WTC11 (cell line): ENCODE data around the gene C16orf54. TPM values are rescaled to one million over a fixed set of nuclear protein-coding genes. Genes with fewer than 3 reads are reported as not detected.

Experiments used
- ATAC-seq: fragments of 200-7000 bp; cut with Tn5 transposase; 2 replicates; pipeline ENCODE4 v1.10.0; 2021; ENCODE audit warnings: mild to moderate bottlenecking, moderate library complexity
- CTCF ChIA-PET: fragments of 300-600 bp; sonication (Branson Sonifier 250); formaldehyde crosslinking; loops from one replicate; lab custom pipeline; 2021; ENCODE audit warnings: antibody characterized with exemption; lab: Charles Lee
- POLR2A ChIA-PET: fragments of 350-600 bp; sonication (Branson Sonifier 250); formaldehyde crosslinking; loops from one replicate; lab custom pipeline; 2021; ENCODE audit warnings: antibody characterized with exemption; lab: Charles Lee
- DNase-seq: peaks from one replicate; pipeline ENCODE4 v3.0.0; 2021; ENCODE audit warnings: low spot score
- H3K27ac Mint-ChIP-seq: 2 replicates; pipeline ENCODE4 v1.8.0; 2021; ENCODE audit warnings: mixed read lengths
- H3K27me3 Mint-ChIP-seq: 2 replicates; pipeline ENCODE4 v1.8.0; 2021; ENCODE audit warnings: low read depth, mild to moderate bottlenecking, moderate library complexity, mixed read lengths
- H3K36me3 Mint-ChIP-seq: 2 replicates; pipeline ENCODE4 v1.8.0; 2021; ENCODE audit warnings: mixed read lengths
- H3K4me1 Mint-ChIP-seq: 2 replicates; pipeline ENCODE4 v1.8.0; 2022; ENCODE audit warnings: mixed read lengths
- H3K4me3 Mint-ChIP-seq: 2 replicates; pipeline ENCODE4 v1.8.0; 2021; ENCODE audit warnings: mild to moderate bottlenecking, moderate library complexity, mixed read lengths
- H3K9me3 Mint-ChIP-seq: 2 replicates; pipeline ENCODE4 v1.8.0; 2021; ENCODE audit warnings: mixed read lengths
- ATF1 ChIP-seq: sonication (generic); formaldehyde crosslinking; IDR thresholded peaks from 2 replicates; pipeline ENCODE4 v1.8.1; 2023; ENCODE audit warnings: mild to moderate bottlenecking, moderate library complexity, missing genetic modification reagents
- CREB1 ChIP-seq: sonication (generic); formaldehyde crosslinking; IDR thresholded peaks from 2 replicates; pipeline ENCODE4 v1.8.0; 2023; ENCODE audit warnings: mild to moderate bottlenecking, missing genetic modification reagents
- EMX1 ChIP-seq: fragments of 250-450 bp; sonication (Bioruptor Pico); IDR thresholded peaks from 2 replicates; pipeline ENCODE4 v1.8.0; 2021; ENCODE audit warnings: mild to moderate bottlenecking
- GABPB1 ChIP-seq: sonication (generic); formaldehyde crosslinking; IDR thresholded peaks from 2 replicates; pipeline ENCODE4 v1.8.1; 2023; ENCODE audit warnings: mild to moderate bottlenecking, missing genetic modification reagents
- KAT7 ChIP-seq: sonication (generic); formaldehyde crosslinking; IDR thresholded peaks from 2 replicates; pipeline ENCODE4 v1.8.1; 2023; ENCODE audit warnings: missing genetic modification reagents, mild to moderate bottlenecking, borderline replicate concordance
- NFATC4 ChIP-seq: fragments of 250-450 bp; sonication (Bioruptor Pico); IDR thresholded peaks from 2 replicates; pipeline ENCODE4 v1.9.0; 2021; ENCODE audit warnings: mild to moderate bottlenecking
- SOX15 ChIP-seq: fragments of 250-450 bp; sonication (Bioruptor Pico); IDR thresholded peaks from 2 replicates; pipeline ENCODE4 v1.9.0; 2021; ENCODE audit warnings: mild to moderate bottlenecking
- ZNF121 ChIP-seq: sonication (generic); formaldehyde crosslinking; IDR thresholded peaks from 2 replicates; pipeline ENCODE4 v1.8.0; 2023; ENCODE audit warnings: missing genetic modification reagents
- ZNF138 ChIP-seq: sonication (generic); formaldehyde crosslinking; conservative IDR thresholded peaks from 2 replicates; pipeline ENCODE4 v1.8.1; 2022; ENCODE audit warnings: mild to moderate bottlenecking, moderate library complexity, missing genetic modification reagents
- ZNF416 ChIP-seq: fragments of 250-450 bp; sonication (Bioruptor Pico); IDR thresholded peaks from 2 replicates; pipeline ENCODE4 v1.9.0; 2021; ENCODE audit warnings: mild to moderate bottlenecking, inconsistent platforms
- ZNF423 ChIP-seq: fragments of 250-450 bp; sonication (Bioruptor Pico); IDR thresholded peaks from 2 replicates; pipeline ENCODE4 v2.1.2; 2022; ENCODE audit warnings: mild to moderate bottlenecking, moderate library complexity
- total RNA-seq: library from RNA; stranded (reverse); gene quantifications from 3 replicates; pipeline ENCODE4 v1.2.3, GENCODE V29; 2021
- TF ChIP-seq, protein P1 (sequence below): sonication (generic); formaldehyde crosslinking; IDR thresholded peaks from 2 replicates; pipeline ENCODE4 v1.8.0; 2023; ENCODE audit warnings: mild to moderate bottlenecking, missing genetic modification reagents
- TF ChIP-seq, protein P2 (sequence below): fragments of 250-450 bp; sonication (Bioruptor Pico); conservative IDR thresholded peaks from 2 replicates; pipeline ENCODE4 v1.9.0; 2021; ENCODE audit warnings: mild to moderate bottlenecking
- TF ChIP-seq, protein P3 (sequence below): fragments of 250-450 bp; sonication (Bioruptor Pico); IDR thresholded peaks from 2 replicates; pipeline ENCODE4 v1.8.0; 2021; ENCODE audit warnings: mild to moderate bottlenecking
- TF ChIP-seq, protein P4 (sequence below): sonication (generic); formaldehyde crosslinking; IDR thresholded peaks from 2 replicates; pipeline ENCODE4 v1.8.1; 2023; ENCODE audit warnings: mild to moderate bottlenecking, missing genetic modification reagents, moderate library complexity
- TF ChIP-seq, protein P5 (sequence below): sonication (generic); formaldehyde crosslinking; IDR thresholded peaks from 2 replicates; pipeline ENCODE4 v1.8.0; 2022; ENCODE audit warnings: mild to moderate bottlenecking, missing genetic modification reagents
- TF ChIP-seq, protein P6 (sequence below): sonication (generic); formaldehyde crosslinking; conservative IDR thresholded peaks from 2 replicates; pipeline ENCODE4 v1.8.1; 2022; ENCODE audit warnings: mild to moderate bottlenecking, missing genetic modification reagents
- TF ChIP-seq, protein P7 (sequence below): sonication (generic); formaldehyde crosslinking; conservative IDR thresholded peaks from 2 replicates; pipeline ENCODE4 v1.8.1; 2023; ENCODE audit warnings: mild to moderate bottlenecking, low read depth, missing genetic modification reagents, moderate library complexity

C16orf54 gene
- total RNA-seq, 1 experiment from 2014 or later = 0.09 TPM

DNA sequence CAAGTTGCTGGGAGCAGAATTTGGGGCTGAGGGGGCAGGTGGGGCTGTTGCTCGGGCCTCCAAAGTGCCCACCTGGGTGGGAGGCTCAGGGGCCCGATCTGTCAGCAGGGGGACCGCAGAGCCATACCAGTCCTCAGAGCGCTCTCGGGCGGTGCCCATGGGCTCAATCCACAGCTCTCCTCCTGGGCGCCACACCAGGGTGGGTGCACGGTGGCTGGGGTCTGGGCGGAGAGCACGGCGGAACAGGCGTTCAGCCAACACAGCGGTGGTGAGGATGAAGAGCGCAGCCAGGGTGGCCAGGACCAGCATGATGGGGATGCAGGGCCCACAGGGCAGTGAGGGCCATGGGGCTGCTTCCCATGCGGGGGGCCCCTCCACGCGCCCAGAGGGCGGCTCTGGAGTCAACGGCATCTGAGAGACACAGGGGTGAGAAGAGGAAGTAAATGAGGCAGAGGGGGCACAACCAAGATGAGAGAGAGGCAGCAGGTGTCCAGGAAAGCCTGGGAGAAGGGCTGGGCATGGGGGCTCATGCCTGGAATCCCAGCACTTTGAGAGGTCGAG, 1.2 kb downstream of the C16orf54 start (continued):
- TF ChIP-seq NFATC4 (peak; percentile 78; the same call in 1 of the 2 replicates), ZNF423 (CRISPR knock-in tag) (no peak), EMX1 (CRISPR knock-in tag) (peak; percentile 49; the same call in 1 of the 2 replicates), ZNF138 (CRISPR knock-in tag) (no peak)
- TF ChIP-seq, protein P1, sequence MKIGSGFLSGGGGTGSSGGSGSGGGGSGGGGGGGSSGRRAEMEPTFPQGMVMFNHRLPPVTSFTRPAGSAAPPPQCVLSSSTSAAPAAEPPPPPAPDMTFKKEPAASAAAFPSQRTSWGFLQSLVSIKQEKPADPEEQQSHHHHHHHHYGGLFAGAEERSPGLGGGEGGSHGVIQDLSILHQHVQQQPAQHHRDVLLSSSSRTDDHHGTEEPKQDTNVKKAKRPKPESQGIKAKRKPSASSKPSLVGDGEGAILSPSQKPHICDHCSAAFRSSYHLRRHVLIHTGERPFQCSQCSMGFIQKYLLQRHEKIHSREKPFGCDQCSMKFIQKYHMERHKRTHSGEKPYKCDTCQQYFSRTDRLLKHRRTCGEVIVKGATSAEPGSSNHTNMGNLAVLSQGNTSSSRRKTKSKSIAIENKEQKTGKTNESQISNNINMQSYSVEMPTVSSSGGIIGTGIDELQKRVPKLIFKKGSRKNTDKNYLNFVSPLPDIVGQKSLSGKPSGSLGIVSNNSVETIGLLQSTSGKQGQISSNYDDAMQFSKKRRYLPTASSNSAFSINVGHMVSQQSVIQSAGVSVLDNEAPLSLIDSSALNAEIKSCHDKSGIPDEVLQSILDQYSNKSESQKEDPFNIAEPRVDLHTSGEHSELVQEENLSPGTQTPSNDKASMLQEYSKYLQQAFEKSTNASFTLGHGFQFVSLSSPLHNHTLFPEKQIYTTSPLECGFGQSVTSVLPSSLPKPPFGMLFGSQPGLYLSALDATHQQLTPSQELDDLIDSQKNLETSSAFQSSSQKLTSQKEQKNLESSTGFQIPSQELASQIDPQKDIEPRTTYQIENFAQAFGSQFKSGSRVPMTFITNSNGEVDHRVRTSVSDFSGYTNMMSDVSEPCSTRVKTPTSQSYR (CRISPR knock-in tag) = 0 out of 2 replicates have a peak, but pooled peaks have one; percentile 28

DNA sequence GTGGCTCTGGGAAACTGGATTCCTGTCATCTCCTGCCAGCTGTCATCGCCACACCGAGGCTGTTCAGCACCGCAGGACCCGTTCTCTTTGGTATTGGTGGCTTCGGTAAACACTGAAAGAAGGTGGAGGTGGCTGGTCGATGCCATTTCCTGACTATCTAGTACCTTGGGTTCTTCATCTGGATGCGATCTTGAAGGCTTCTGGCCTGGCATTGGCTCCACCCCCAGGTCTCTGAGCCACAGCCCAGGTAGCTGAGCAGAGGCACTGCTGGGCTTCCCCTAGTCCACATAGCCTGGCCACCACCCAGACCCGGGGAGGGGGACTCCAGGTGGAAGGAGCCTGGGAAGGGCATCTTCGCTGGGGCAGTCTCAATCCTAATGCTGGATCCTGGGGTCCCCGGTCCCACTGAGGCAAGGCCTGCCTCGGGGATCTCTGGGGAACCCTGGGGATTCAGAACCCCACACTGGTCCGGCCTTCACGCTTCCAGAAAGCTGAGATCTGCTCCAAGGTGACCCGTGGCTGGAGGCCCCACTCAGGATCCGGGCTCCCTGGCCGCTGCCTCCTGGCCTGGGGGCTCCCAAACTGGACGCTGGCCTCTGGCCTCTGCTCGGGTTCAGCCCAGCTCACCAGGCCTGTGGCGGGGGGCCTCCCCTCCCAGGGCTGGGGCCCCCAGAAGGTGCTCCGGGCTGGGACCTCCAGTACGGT, 1.8 kb downstream of the C16orf54 start:
- Mint-ChIP-seq H3K4me3 (no peak overlapping the region), H3K27me3 (peaks cover 6% of the 10 kb centered on the region), H3K9me3 (peaks cover 13% of the 10 kb centered on the region), H3K36me3 (peaks cover 31% of the 10 kb centered on the region), H3K27ac (no peak overlapping the region), H3K4me1 (peaks cover 16% of the 10 kb centered on the region)
- POLR2A ChIA-PET = interaction anchor here (0.5 to 0.8 kb wide), 2 partner anchors 34 to 87 kb away, joined by 3 to 5 read pairs; no protein-coding TSS in a partner anchor
- CTCF ChIA-PET = interaction anchor here (0.9 to 1.3 kb wide), 4 partner anchors 15 to 53 kb away, joined by 3 to 7 read pairs (median 4); partner anchors contain the start of gene KIF22
- TF ChIP-seq, protein P2, sequence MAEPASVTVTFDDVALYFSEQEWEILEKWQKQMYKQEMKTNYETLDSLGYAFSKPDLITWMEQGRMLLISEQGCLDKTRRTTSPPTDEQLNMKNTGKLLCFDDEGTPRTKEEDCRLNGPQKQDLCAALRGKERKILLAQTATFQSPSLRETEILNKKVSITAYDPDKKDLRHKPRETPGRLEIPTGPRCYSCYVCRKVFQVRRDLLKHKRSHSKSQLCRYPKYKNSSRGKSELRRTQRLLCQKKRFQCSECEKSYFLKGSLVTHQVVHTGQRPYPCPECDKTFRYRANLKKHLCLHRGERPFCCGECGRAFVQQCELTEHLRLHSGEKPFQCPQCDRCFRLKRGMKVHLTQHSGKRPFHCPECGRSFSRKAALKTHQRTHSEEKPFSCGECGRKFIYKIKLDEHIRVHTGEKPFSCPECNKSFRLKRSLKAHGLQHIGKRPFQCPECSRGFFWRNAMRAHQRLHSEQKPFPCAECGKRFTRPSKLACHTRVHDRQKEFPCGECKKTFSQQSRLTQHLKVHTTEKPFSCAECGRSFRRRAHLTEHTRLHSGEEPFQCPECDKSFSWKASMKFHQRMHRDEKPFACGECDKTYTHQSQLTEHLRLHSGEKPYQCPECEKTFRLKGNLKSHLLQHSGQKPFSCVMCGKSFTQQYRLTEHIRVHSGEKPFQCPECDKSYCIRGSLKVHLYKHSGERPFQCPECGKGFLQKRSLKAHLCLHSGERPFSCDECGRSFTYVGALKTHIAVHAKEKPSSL (CRISPR knock-in tag) = no peak
- no peak for TF ChIP-seq SOX15 (CRISPR knock-in tag)
- no peak for TF ChIP-seq GABPB1 (CRISPR knock-in tag)
- TF ChIP-seq ZNF416 = 0 out of 2 replicates have a peak, but pooled peaks have one; percentile 4
- TF ChIP-seq, protein P3, sequence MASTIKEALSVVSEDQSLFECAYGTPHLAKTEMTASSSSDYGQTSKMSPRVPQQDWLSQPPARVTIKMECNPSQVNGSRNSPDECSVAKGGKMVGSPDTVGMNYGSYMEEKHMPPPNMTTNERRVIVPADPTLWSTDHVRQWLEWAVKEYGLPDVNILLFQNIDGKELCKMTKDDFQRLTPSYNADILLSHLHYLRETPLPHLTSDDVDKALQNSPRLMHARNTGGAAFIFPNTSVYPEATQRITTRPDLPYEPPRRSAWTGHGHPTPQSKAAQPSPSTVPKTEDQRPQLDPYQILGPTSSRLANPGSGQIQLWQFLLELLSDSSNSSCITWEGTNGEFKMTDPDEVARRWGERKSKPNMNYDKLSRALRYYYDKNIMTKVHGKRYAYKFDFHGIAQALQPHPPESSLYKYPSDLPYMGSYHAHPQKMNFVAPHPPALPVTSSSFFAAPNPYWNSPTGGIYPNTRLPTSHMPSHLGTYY (CRISPR knock-in tag) = 0 out of 2 replicates have a peak, but pooled peaks have one; percentile 25
- TF ChIP-seq EMX1 (CRISPR knock-in tag) = 0 out of 2 replicates have a peak, but pooled peaks have one; percentile 4
- TF ChIP-seq, protein P4, sequence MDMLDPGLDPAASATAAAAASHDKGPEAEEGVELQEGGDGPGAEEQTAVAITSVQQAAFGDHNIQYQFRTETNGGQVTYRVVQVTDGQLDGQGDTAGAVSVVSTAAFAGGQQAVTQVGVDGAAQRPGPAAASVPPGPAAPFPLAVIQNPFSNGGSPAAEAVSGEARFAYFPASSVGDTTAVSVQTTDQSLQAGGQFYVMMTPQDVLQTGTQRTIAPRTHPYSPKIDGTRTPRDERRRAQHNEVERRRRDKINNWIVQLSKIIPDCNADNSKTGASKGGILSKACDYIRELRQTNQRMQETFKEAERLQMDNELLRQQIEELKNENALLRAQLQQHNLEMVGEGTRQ (CRISPR knock-in tag) = no peak
- peak; percentile 29 for ATAC-seq
- DNase-seq = no peak

DNA sequence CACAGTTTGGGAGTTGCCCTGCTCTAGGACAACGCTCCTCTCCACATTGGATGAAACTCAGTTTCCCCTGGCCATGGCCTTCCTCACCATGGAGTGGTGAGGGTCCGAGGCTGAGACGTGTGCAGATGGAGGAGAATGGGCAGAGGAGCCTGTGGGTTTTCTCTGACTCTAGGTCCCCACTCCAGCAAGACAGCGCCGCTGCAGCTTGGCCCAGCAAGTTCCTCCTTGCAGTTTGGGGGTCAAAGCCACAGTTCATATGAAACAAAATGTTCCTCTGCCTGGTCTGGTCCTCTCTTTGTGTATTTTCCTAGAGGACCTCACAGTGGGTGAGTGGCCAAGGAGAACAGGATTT, 2.3 kb downstream of the C16orf54 start:
- H3K36me3 Mint-ChIP-seq = peaks cover 27% of the 10 kb centered on the region
- no peak overlapping the region for H3K4me3 Mint-ChIP-seq
- H3K27ac Mint-ChIP-seq = peak overlapping the region; percentile 82
- no peak for ATAC-seq
- H3K27me3 Mint-ChIP-seq = peaks cover 6% of the 10 kb centered on the region
- no peak for DNase-seq
- H3K9me3 Mint-ChIP-seq = peaks cover 10% of the 10 kb centered on the region
- CTCF ChIA-PET = interaction anchor here (1.0 to 1.3 kb wide), 4 partner anchors 14 to 52 kb away, joined by 3 to 7 read pairs (median 4); partner anchors contain the start of gene KIF22
- POLR2A ChIA-PET = interaction anchor here (0.5 to 0.8 kb wide), 2 partner anchors 33 to 86 kb away, joined by 3 to 5 read pairs; no protein-coding TSS in a partner anchor
- H3K4me1 Mint-ChIP-seq = peaks cover 16% of the 10 kb centered on the region
- TF ChIP-seq KAT7 = no peak
- no peak for TF ChIP-seq CREB1 (CRISPR knock-in tag)
- no peak for TF ChIP-seq ZNF121
- TF ChIP-seq, protein P5, sequence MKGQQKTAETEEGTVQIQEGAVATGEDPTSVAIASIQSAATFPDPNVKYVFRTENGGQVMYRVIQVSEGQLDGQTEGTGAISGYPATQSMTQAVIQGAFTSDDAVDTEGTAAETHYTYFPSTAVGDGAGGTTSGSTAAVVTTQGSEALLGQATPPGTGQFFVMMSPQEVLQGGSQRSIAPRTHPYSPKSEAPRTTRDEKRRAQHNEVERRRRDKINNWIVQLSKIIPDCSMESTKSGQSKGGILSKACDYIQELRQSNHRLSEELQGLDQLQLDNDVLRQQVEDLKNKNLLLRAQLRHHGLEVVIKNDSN (CRISPR knock-in tag) = no peak
- no peak for TF ChIP-seq ZNF138 (CRISPR knock-in tag)
- TF ChIP-seq, protein P6, sequence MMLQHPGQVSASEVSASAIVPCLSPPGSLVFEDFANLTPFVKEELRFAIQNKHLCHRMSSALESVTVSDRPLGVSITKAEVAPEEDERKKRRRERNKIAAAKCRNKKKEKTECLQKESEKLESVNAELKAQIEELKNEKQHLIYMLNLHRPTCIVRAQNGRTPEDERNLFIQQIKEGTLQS (CRISPR knock-in tag) = no peak
- no peak for TF ChIP-seq EMX1 (CRISPR knock-in tag)
- TF ChIP-seq, protein P7, sequence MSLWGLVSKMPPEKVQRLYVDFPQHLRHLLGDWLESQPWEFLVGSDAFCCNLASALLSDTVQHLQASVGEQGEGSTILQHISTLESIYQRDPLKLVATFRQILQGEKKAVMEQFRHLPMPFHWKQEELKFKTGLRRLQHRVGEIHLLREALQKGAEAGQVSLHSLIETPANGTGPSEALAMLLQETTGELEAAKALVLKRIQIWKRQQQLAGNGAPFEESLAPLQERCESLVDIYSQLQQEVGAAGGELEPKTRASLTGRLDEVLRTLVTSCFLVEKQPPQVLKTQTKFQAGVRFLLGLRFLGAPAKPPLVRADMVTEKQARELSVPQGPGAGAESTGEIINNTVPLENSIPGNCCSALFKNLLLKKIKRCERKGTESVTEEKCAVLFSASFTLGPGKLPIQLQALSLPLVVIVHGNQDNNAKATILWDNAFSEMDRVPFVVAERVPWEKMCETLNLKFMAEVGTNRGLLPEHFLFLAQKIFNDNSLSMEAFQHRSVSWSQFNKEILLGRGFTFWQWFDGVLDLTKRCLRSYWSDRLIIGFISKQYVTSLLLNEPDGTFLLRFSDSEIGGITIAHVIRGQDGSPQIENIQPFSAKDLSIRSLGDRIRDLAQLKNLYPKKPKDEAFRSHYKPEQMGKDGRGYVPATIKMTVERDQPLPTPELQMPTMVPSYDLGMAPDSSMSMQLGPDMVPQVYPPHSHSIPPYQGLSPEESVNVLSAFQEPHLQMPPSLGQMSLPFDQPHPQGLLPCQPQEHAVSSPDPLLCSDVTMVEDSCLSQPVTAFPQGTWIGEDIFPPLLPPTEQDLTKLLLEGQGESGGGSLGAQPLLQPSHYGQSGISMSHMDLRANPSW (CRISPR knock-in tag) = no peak
- TF ChIP-seq, protein P4 (CRISPR knock-in tag) = no peak
- TF ChIP-seq ATF1 (CRISPR knock-in tag) = no peak
